HepG2 (cell line): ENCODE measurements around the gene GP9.

ENCODE experiments used
- CEBPG ChIP-seq: IDR thresholded peaks from 2 replicates; pipeline ENCODE4 v1.6.1; 2016
- KAT7 ChIP-seq: IDR thresholded peaks from 2 replicates; pipeline ENCODE4 v1.6.1; 2018; ENCODE audit warnings: borderline replicate concordance, missing compliant biosample characterization
- KMT2A ChIP-seq: sonication (generic); formaldehyde crosslinking; IDR thresholded peaks from 2 replicates; pipeline ENCODE4 v1.4.0; 2020; ENCODE audit warnings: missing genetic modification reagents
- STAG1 ChIP-seq: sonication (generic); formaldehyde crosslinking; IDR thresholded peaks from 2 replicates; pipeline ENCODE4 v1.4.0; 2020; ENCODE audit warnings: missing genetic modification reagents
- TBP ChIP-seq: sonication (generic); formaldehyde crosslinking; IDR thresholded peaks from 2 replicates; pipeline ENCODE4 v1.5.0; 2020; ENCODE audit warnings: missing genetic modification reagents
- TFDP2 ChIP-seq: sonication (generic); formaldehyde crosslinking; IDR thresholded peaks from 2 replicates; pipeline ENCODE4 v1.4.0; 2020; ENCODE audit warnings: missing genetic modification reagents
- ZNF230 ChIP-seq: sonication (generic); formaldehyde crosslinking; IDR thresholded peaks from 2 replicates; pipeline ENCODE4 v1.4.0; 2020; ENCODE audit warnings: mild to moderate bottlenecking, missing genetic modification reagents
- ZNF747 ChIP-seq: sonication (generic); formaldehyde crosslinking; IDR thresholded peaks from 2 replicates; pipeline ENCODE4 v1.8.1; 2023; ENCODE audit warnings: missing genetic modification reagents, mild to moderate bottlenecking, borderline replicate concordance

- TF ChIP-seq STAG1 (CRISPR knock-in tag) (no peak), TFDP2 (CRISPR knock-in tag) (no peak), CEBPG (CRISPR knock-in tag) (no peak), ZNF747 (CRISPR knock-in tag) (no peak), KMT2A (CRISPR knock-in tag) (no peak), TBP (no peak), ZNF230 (CRISPR knock-in tag) (no peak), KAT7 (CRISPR knock-in tag) (no peak)
These were observed 7.9 kb upstream of the GP9 start for GRCh38 chr3:129052675-129053074.
